K562 (cell line): ENCODE results near the gene ECM1. TPM values are rescaled to one million over a fixed set of nuclear protein-coding genes. Genes with fewer than 3 reads are reported as not detected.

Experiments used
- ETV5 ChIP-seq: sonication (generic); formaldehyde crosslinking; IDR thresholded peaks from 2 replicates; pipeline ENCODE4 v1.4.0; 2020; ENCODE audit warnings: low read depth, mild to moderate bottlenecking, missing genetic modification reagents
- HEY1 ChIP-seq: fragments of 250-450 bp; sonication (Bioruptor Pico); IDR thresholded peaks from 2 replicates; pipeline ENCODE4 v1.5.0; 2020; ENCODE audit warnings: mild to moderate bottlenecking, moderate library complexity, borderline replicate concordance
- MAFK ChIP-seq: IDR thresholded peaks from 2 replicates; pipeline ENCODE4 v1.6.1; 2011; ENCODE audit warnings: low read length, improper control_type of control experiment
- SETDB1 ChIP-seq: IDR thresholded peaks from one replicate; pipeline ENCODE4 v1.6.1; 2012; ENCODE audit warnings: low read length, control low read depth, inconsistent platforms
- polyA plus RNA-seq, 8 experiments: library from polyadenylated mRNA; depleted of rRNA in 4 of 8; stranded (reverse) in 5 of 8; unstranded in 3 of 8; fragments of >200 nt; fragmentation: Nextera tagmentation in 2 of 8; fragmentation: Illumina TruSeq in 1 of 8; extraction: Ambion mirVana in 2 of 8; extraction: Trizol in 1 of 8; gene quantifications; 2 replicates each; pipeline versions ENCODE4 v1.2.1 to v1.2.3, GENCODE V29; 2011 to 2014; ENCODE audit warnings: inconsistent platforms in 1 of 8, missing spikeins in 1 of 8
- total RNA-seq, 7 experiments: library from RNA; depleted of rRNA in 6 of 7; stranded (reverse); fragments of >200 nt in 6 of 7; fragmentation: Illumina TruSeq in 2 of 7; extraction: Trizol in 2 of 7; gene quantifications; 2 replicates each; pipeline versions ENCODE4 v1.2.1 to v1.2.3, GENCODE V29; 2011 to 2021; ENCODE audit warnings: low replicate concordance in 1 of 7
- TF ChIP-seq, protein P1 (sequence below), 2 experiments: fragments of 450-650 bp; formaldehyde crosslinking in 1 of 2; IDR thresholded peaks; 2 replicates each; pipeline versions ENCODE4 v1.4.0 to v1.6.1; 2014 to 2020; ENCODE audit warnings: mild to moderate bottlenecking in 2 of 2, borderline replicate concordance in 1 of 2, low read depth in 1 of 2

The ECM1 gene
- total and polyA plus RNA-seq, 9 of the 15 experiments (the other 6 are each of a cell fraction or from before 2014, with no cell fraction given), result 6.6 to 52.2 (median 12.8) TPM

DNA sequence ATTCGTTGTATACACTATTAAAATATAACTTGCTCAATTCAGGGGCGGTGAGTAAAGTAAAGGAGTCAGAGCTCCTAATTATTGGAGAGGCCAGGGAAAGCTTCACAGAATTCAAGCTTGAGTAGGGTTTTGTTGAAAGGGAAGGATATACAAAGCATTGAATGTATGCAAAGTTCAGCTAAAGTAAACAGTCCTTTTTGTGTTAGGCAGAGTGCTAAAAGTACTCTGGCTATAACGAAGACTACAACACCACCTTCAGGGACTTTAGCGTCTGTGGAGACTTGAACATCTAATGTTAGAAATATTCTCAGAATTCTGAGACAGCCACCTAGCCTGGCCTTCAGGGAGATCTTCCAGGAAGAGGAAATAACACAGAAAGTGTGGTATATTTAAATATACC is 8.7 kb downstream of the ECM1 start (continued):
- TF ChIP-seq, protein P1, sequence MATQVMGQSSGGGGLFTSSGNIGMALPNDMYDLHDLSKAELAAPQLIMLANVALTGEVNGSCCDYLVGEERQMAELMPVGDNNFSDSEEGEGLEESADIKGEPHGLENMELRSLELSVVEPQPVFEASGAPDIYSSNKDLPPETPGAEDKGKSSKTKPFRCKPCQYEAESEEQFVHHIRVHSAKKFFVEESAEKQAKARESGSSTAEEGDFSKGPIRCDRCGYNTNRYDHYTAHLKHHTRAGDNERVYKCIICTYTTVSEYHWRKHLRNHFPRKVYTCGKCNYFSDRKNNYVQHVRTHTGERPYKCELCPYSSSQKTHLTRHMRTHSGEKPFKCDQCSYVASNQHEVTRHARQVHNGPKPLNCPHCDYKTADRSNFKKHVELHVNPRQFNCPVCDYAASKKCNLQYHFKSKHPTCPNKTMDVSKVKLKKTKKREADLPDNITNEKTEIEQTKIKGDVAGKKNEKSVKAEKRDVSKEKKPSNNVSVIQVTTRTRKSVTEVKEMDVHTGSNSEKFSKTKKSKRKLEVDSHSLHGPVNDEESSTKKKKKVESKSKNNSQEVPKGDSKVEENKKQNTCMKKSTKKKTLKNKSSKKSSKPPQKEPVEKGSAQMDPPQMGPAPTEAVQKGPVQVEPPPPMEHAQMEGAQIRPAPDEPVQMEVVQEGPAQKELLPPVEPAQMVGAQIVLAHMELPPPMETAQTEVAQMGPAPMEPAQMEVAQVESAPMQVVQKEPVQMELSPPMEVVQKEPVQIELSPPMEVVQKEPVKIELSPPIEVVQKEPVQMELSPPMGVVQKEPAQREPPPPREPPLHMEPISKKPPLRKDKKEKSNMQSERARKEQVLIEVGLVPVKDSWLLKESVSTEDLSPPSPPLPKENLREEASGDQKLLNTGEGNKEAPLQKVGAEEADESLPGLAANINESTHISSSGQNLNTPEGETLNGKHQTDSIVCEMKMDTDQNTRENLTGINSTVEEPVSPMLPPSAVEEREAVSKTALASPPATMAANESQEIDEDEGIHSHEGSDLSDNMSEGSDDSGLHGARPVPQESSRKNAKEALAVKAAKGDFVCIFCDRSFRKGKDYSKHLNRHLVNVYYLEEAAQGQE (IDR thresholded peaks at IDR 0.05; ENCODE audit: borderline replicate concordance), result peak; percentile 54; the same call in 1 of the 2 replicates
- TF ChIP-seq, protein P1 (CRISPR knock-in tag; IDR thresholded peaks at IDR 0.05; ENCODE audit: low read depth), result no peak
- TF ChIP-seq MAFK, result no peak
- no peak for TF ChIP-seq SETDB1
- TF ChIP-seq ETV5, result no peak
- no peak for TF ChIP-seq HEY1 (CRISPR knock-in tag)
